HepG2 (cell line): Measurements from ENCODE around the gene LRRC73. TPM values are rescaled to one million over a fixed set of nuclear protein-coding genes. Genes with fewer than 3 reads are reported as not detected.
A peak's percentile ranks its signal among the peaks of the same experiment; 100 is the strongest.

Experiments used
- ASH2L ChIP-seq: fragments of 300-600, 200-600 bp; sonication (generic); IDR thresholded peaks from 2 replicates; pipeline ENCODE4 v1.7.0; 2017; ENCODE audit warnings: low read depth, mild to moderate bottlenecking, moderate library complexity, mixed read lengths, low read length; ENCODE audit not compliant: insufficient read length
- BRD4 ChIP-seq: sonication (generic); formaldehyde crosslinking; IDR thresholded peaks from 2 replicates; pipeline ENCODE4 v1.4.0; 2020; ENCODE audit warnings: missing genetic modification reagents
- CBX1 ChIP-seq: IDR thresholded peaks from one replicate; pipeline ENCODE4 v1.6.1; 2016; ENCODE audit warnings: antibody characterized with exemption, low read depth
- CCDC6 ChIP-seq: sonication (generic); formaldehyde crosslinking; IDR thresholded peaks from 2 replicates; pipeline ENCODE4 v1.8.1; 2022; ENCODE audit warnings: mild to moderate bottlenecking, missing genetic modification reagents, moderate library complexity
- ELF1 ChIP-seq: sonication (generic); formaldehyde crosslinking; IDR thresholded peaks from 2 replicates; pipeline ENCODE4 v1.4.0; 2020; ENCODE audit warnings: missing genetic modification reagents
- HOXA9 ChIP-seq: sonication (generic); formaldehyde crosslinking; IDR thresholded peaks from 2 replicates; pipeline ENCODE4 v1.8.1; 2022; ENCODE audit warnings: missing genetic modification reagents, mild to moderate bottlenecking, moderate library complexity, borderline replicate concordance
- KDM5B ChIP-seq: sonication (generic); formaldehyde crosslinking; IDR thresholded peaks from 2 replicates; pipeline ENCODE4 v1.4.0; 2020; ENCODE audit warnings: missing genetic modification reagents, mild to moderate bottlenecking, borderline replicate concordance
- MED13 ChIP-seq: sonication (generic); formaldehyde crosslinking; IDR thresholded peaks from 2 replicates; pipeline ENCODE4 v1.5.0; 2020; ENCODE audit warnings: missing genetic modification reagents
- NFATC3 ChIP-seq: sonication (generic); formaldehyde crosslinking; IDR thresholded peaks from 2 replicates; pipeline ENCODE4 v1.5.1; 2020; ENCODE audit warnings: mild to moderate bottlenecking, missing genetic modification reagents
- NFKBIZ ChIP-seq: IDR thresholded peaks from 2 replicates; pipeline ENCODE4 v1.6.1; 2018; ENCODE audit warnings: missing genetic modification reagents, missing compliant biosample characterization
- RARA ChIP-seq: IDR thresholded peaks from 2 replicates; pipeline ENCODE4 v1.6.1; 2016; ENCODE audit warnings: missing genetic modification reagents, missing compliant biosample characterization
- SUZ12 ChIP-seq: fragments of 150-350 bp; IDR thresholded peaks from 2 replicates; pipeline ENCODE4 v1.6.1; 2014; ENCODE audit warnings: low read depth, low read length
- TBP ChIP-seq: sonication (generic); formaldehyde crosslinking; IDR thresholded peaks from 2 replicates; pipeline ENCODE4 v1.5.0; 2020; ENCODE audit warnings: missing genetic modification reagents
- TOPORS ChIP-seq: sonication (generic); formaldehyde crosslinking; IDR thresholded peaks from 2 replicates; pipeline ENCODE4 v1.8.0; 2023; ENCODE audit warnings: mild to moderate bottlenecking, missing genetic modification reagents
- ZBTB42 ChIP-seq: sonication (generic); formaldehyde crosslinking; IDR thresholded peaks from 2 replicates; pipeline ENCODE4 v1.5.0; 2020; ENCODE audit warnings: mild to moderate bottlenecking, missing genetic modification reagents
- ZFP36L2 ChIP-seq: sonication (generic); formaldehyde crosslinking; IDR thresholded peaks from 2 replicates; pipeline ENCODE4 v1.4.0; 2020; ENCODE audit warnings: missing genetic modification reagents
- ZKSCAN1 ChIP-seq: fragments of 150-350 bp; IDR thresholded peaks from 2 replicates; pipeline ENCODE4 v1.6.1; 2014; ENCODE audit warnings: low read length
- ZNF292 ChIP-seq: sonication (generic); formaldehyde crosslinking; IDR thresholded peaks from 2 replicates; pipeline ENCODE4 v1.8.1; 2022; ENCODE audit warnings: mild to moderate bottlenecking, low read depth, missing genetic modification reagents, borderline replicate concordance
- ZNF652 ChIP-seq: IDR thresholded peaks from 2 replicates; pipeline ENCODE4 v1.6.1; 2016; ENCODE audit warnings: low read depth, borderline replicate concordance
- ZNF816 ChIP-seq: sonication (generic); formaldehyde crosslinking; IDR thresholded peaks from 2 replicates; pipeline ENCODE4 v1.8.0; 2022; ENCODE audit warnings: missing genetic modification reagents, mild to moderate bottlenecking, borderline replicate concordance
- polyA plus RNA-seq, 8 experiments: library from polyadenylated mRNA; depleted of rRNA in 3 of 8; stranded (reverse) in 7 of 8; unstranded in 1 of 8; fragments of >200 nt; fragmentation: Illumina TruSeq in 4 of 8; extraction: Trizol in 4 of 8; gene quantifications; 2 replicates each; pipeline versions ENCODE4 v1.2.1 to v1.2.3, GENCODE V29; 2011 to 2016; ENCODE audit warnings: low read depth in 4 of 8, missing spikeins in 1 of 8, mixed read lengths in 1 of 8; ENCODE audit not compliant: insufficient read depth in 1 of 8
- total RNA-seq, 5 experiments: library from RNA; depleted of rRNA; stranded (reverse); fragments of >200 nt; fragmentation: Illumina TruSeq; extraction: Trizol; gene quantifications; 2 replicates each; pipeline ENCODE4 v1.2.3, GENCODE V29; 2016; ENCODE audit warnings: low read depth in 1 of 5
- TF ChIP-seq, protein P1 (sequence below): sonication (generic); formaldehyde crosslinking; IDR thresholded peaks from 2 replicates; pipeline ENCODE4 v1.5.1; 2020; ENCODE audit warnings: missing genetic modification reagents, mild to moderate bottlenecking, borderline replicate concordance
- TF ChIP-seq, protein P2 (sequence below): sonication (generic); formaldehyde crosslinking; IDR thresholded peaks from 2 replicates; pipeline ENCODE4 v1.5.1; 2020; ENCODE audit warnings: mild to moderate bottlenecking, missing genetic modification reagents, borderline replicate concordance
- TF ChIP-seq, protein P3 (sequence below): sonication (generic); formaldehyde crosslinking; IDR thresholded peaks from 2 replicates; pipeline ENCODE4 v1.5.1; 2020; ENCODE audit warnings: missing genetic modification reagents, mild to moderate bottlenecking, borderline replicate concordance
- TF ChIP-seq, protein P4 (sequence below): sonication (generic); formaldehyde crosslinking; IDR thresholded peaks from 2 replicates; pipeline ENCODE4 v1.4.0; 2020; ENCODE audit warnings: mild to moderate bottlenecking, missing genetic modification reagents
- TF ChIP-seq, protein P5 (sequence below): sonication (generic); formaldehyde crosslinking; IDR thresholded peaks from 2 replicates; pipeline ENCODE4 v1.4.0; 2020; ENCODE audit warnings: missing genetic modification reagents

LRRC73 gene
- total and polyA plus RNA-seq, 2 of the 13 experiments (the other 11 are each of a cell fraction or from before 2014, with no cell fraction given): 0.11 to 0.12 TPM

DNA sequence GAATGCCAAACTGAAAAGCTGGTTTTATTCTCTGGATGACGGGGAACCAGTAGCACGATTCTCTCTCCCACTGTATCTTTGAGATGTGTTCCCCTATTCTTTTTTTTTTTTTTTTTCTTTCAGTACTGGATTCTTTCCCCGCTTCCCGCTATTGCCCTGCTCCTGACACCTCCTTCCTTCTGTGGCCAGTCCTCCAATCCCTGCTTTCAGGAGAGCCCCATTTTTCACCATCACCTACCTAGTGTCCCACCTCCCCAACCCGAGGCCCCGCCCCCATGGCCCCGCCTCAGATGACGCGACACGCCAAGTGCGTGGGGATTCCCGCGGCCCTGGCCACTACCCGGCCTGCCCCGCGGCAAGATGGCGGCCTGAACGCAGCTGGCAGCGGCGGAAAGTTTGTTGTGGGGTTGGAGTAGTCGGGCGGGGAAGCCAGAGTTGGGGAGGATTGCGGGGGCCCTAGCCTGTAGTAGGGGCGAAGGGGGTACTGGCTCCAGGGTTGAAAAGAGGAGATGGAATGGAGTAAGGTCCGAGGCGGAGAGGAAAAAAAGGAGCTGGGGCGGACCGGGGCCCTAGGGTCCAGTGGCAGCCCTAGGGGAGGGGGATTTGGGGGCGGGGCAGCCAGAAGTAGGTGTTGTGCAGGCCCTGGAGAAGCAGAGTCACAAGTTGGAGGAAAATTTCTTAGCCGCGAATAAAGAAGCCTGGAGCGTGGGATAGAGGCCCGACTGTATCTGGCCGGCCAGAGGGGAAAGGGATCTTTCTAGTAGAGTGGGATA, 32.7 kb downstream of the LRRC73 start, which contains the start of gene TJAP1 (continued):
- TF ChIP-seq, protein P1, sequence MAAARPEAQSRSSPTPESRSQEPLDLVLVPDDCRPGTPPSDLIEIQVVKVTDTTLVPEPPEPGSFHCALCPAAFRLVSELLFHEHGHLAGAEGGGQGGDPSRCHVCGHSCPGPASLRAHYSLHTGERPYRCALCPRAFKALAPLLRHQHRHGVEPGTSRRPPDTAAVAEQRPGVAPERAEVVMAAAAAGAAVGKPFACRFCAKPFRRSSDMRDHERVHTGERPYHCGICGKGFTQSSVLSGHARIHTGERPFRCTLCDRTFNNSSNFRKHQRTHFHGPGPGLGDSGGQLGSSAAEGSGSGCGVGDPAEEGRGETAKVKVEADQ (CRISPR knock-in tag): peak; percentile 38; the same call in 1 of the 2 replicates
- TF ChIP-seq SUZ12 (peak; percentile 37; the same call in 1 of the 2 replicates), RARA (CRISPR knock-in tag) (0 out of 2 replicates have a peak, but pooled peaks have one; percentile 29), KDM5B (CRISPR knock-in tag) (peak; percentile 75; the same call in 1 of the 2 replicates), ZNF816 (CRISPR knock-in tag) (peak; percentile 75; the same call in 1 of the 2 replicates), CBX1 (peak; percentile 31), CCDC6 (CRISPR knock-in tag) (peak; percentile 83; the same call in 1 of the 2 replicates), ELF1 (no peak), NFKBIZ (CRISPR knock-in tag) (no peak), ASH2L (peak; percentile 77), ZKSCAN1 (no peak), ZNF292 (CRISPR knock-in tag) (0 out of 2 replicates have a peak, but pooled peaks have one; percentile 11), TBP (no peak), NFATC3 (CRISPR knock-in tag) (no peak), ZNF652 (CRISPR knock-in tag) (no peak), HOXA9 (CRISPR knock-in tag) (peak; percentile 75; the same call in 1 of the 2 replicates), ZFP36L2 (CRISPR knock-in tag) (no peak), TOPORS (CRISPR knock-in tag) (0 out of 2 replicates have a peak, but pooled peaks have one; percentile 57), ZBTB42 (CRISPR knock-in tag) (0 out of 2 replicates have a peak, but pooled peaks have one; percentile 41), MED13 (CRISPR knock-in tag) (no peak), BRD4 (CRISPR knock-in tag) (peak; percentile 69)
- TF ChIP-seq, protein P2, sequence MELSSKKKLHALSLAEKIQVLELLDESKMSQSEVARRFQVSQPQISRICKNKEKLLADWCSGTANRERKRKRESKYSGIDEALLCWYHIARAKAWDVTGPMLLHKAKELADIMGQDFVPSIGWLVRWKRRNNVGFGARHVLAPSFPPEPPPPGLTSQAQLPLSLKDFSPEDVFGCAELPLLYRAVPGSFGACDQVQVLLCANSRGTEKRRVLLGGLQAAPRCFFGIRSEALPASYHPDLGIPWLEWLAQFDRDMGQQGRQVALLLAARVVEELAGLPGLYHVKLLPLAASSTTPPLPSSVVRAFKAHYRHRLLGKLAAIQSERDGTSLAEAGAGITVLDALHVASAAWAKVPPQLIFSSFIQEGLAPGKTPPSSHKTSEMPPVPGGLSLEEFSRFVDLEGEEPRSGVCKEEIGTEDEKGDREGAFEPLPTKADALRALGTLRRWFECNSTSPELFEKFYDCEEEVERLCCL (CRISPR knock-in tag): 0 out of 2 replicates have a peak, but pooled peaks have one; percentile 37
- TF ChIP-seq, protein P3, sequence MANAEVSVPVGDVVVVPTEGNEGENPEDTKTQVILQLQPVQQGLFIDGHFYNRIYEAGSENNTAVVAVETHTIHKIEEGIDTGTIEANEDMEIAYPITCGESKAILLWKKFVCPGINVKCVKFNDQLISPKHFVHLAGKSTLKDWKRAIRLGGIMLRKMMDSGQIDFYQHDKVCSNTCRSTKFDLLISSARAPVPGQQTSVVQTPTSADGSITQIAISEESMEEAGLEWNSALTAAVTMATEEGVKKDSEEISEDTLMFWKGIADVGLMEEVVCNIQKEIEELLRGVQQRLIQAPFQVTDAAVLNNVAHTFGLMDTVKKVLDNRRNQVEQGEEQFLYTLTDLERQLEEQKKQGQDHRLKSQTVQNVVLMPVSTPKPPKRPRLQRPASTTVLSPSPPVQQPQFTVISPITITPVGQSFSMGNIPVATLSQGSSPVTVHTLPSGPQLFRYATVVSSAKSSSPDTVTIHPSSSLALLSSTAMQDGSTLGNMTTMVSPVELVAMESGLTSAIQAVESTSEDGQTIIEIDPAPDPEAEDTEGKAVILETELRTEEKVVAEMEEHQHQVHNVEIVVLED (CRISPR knock-in tag): peak; percentile 97
- TF ChIP-seq, protein P4, sequence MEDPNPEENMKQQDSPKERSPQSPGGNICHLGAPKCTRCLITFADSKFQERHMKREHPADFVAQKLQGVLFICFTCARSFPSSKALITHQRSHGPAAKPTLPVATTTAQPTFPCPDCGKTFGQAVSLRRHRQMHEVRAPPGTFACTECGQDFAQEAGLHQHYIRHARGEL (CRISPR knock-in tag): no peak
- TF ChIP-seq, protein P5, sequence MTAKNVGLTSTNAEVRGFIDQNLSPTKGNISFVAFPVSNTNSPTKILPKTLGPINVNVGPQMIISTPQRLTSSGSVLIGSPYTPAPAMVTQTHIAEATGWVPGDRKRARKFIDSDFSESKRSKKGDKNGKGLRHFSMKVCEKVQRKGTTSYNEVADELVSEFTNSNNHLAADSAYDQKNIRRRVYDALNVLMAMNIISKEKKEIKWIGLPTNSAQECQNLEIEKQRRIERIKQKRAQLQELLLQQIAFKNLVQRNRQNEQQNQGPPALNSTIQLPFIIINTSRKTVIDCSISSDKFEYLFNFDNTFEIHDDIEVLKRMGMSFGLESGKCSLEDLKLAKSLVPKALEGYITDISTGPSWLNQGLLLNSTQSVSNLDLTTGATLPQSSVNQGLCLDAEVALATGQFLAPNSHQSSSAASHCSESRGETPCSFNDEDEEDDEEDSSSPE: peak; percentile 88
